GM23338 (cell line): ENCODE data around the gene ITPRID1. TPM values are rescaled to one million over a fixed set of nuclear protein-coding genes. Genes with fewer than 3 reads are reported as not detected.

ENCODE experiments used
- ATAC-seq: fragments of 200-7000 bp; cut with Tn5 transposase; 3 replicates; pipeline ENCODE4 v1.9.1; 2020
- DNase-seq: peaks from one replicate; pipeline ENCODE4 v3.0.0-alpha.2; 2015; ENCODE audit warnings: low spot score
- H2AFZ ChIP-seq: fragments of 200-600 bp; sonication (generic); 2 replicates; pipeline ENCODE4 v1.8.0; 2016; ENCODE audit warnings: antibody characterized with exemption, mild to moderate bottlenecking, moderate library complexity
- H3F3A ChIP-seq: fragments of 200-600 bp; sonication (generic); replicated peaks from 2 replicates; pipeline ENCODE4 v1.8.0; 2017; ENCODE audit warnings: antibody characterized with exemption, mixed run types, low read depth
- H3K27ac ChIP-seq: fragments of 200-600 bp; sonication (generic); 2 replicates; pipeline ENCODE4 v1.6.1; 2016; ENCODE audit warnings: low read depth
- H3K27me3 ChIP-seq: fragments of 200-600 bp; sonication (generic); 2 replicates; pipeline ENCODE4 v1.8.0; 2016; ENCODE audit warnings: mild to moderate bottlenecking, mixed run types, moderate library complexity; ENCODE audit not compliant: insufficient read depth
- H3K36me3 ChIP-seq: fragments of 200-600 bp; sonication (generic); 2 replicates; pipeline ENCODE4 v1.8.0; 2016; ENCODE audit warnings: mild to moderate bottlenecking; ENCODE audit not compliant: insufficient read depth
- H3K4me1 ChIP-seq: fragments of 200-600 bp; sonication (generic); 2 replicates; pipeline ENCODE4 v1.8.0; 2016; ENCODE audit warnings: mild to moderate bottlenecking, moderate library complexity; ENCODE audit not compliant: insufficient read depth
- H3K4me2 ChIP-seq: fragments of 200-600 bp; sonication (generic); 2 replicates; pipeline ENCODE4 v1.7.1; 2017; ENCODE audit warnings: mixed run types
- H3K4me3 ChIP-seq: fragments of 200-600 bp; sonication (generic); 2 replicates; pipeline ENCODE4 v1.6.1; 2016; ENCODE audit warnings: mixed run types
- H3K79me2 ChIP-seq: fragments of 200-600 bp; sonication (generic); replicated peaks from 2 replicates; pipeline ENCODE4 v1.8.0; 2017; ENCODE audit warnings: mild to moderate bottlenecking; ENCODE audit not compliant: insufficient read depth
- H3K9me2 ChIP-seq: fragments of 200-600 bp; sonication (generic); 2 replicates; pipeline ENCODE4 v1.8.0; 2017; ENCODE audit not compliant: insufficient read depth
- H4K20me1 ChIP-seq: fragments of 200-600 bp; sonication (generic); replicated peaks from 2 replicates; pipeline ENCODE4 v1.8.0; 2017; ENCODE audit warnings: mild to moderate bottlenecking; ENCODE audit not compliant: insufficient read depth
- H3K27ac Mint-ChIP-seq: 2 replicates; pipeline ENCODE4 v1.8.0; 2020; ENCODE audit warnings: inconsistent platforms, mild to moderate bottlenecking, moderate library complexity, mixed read lengths
- H3K27me3 Mint-ChIP-seq: 3 replicates; pipeline ENCODE4 v1.8.0; 2022; ENCODE audit warnings: low read depth, mild to moderate bottlenecking, moderate library complexity, mixed read lengths, inconsistent platforms; ENCODE audit not compliant: insufficient read depth, poor library complexity
- H3K36me3 Mint-ChIP-seq: 3 replicates; pipeline ENCODE4 v1.8.0; 2021; ENCODE audit warnings: low read depth, mild to moderate bottlenecking, inconsistent platforms, moderate library complexity, mixed read lengths
- H3K4me1 Mint-ChIP-seq: 3 replicates; pipeline ENCODE4 v1.8.0; 2020; ENCODE audit warnings: mild to moderate bottlenecking, inconsistent platforms, mixed read lengths
- H3K4me3 Mint-ChIP-seq: 3 replicates; pipeline ENCODE4 v1.8.0; 2021; ENCODE audit warnings: moderate library complexity, mild to moderate bottlenecking, inconsistent platforms, mixed read lengths
- H3K9me3 Mint-ChIP-seq: 3 replicates; pipeline ENCODE4 v1.8.0; 2020; ENCODE audit warnings: moderate library complexity, mild to moderate bottlenecking, inconsistent platforms, mixed read lengths
- EZH2 ChIP-seq: fragments of 200-600 bp; sonication (generic); IDR thresholded peaks from one replicate; pipeline ENCODE4 v1.8.0; 2017; ENCODE audit warnings: antibody characterized with exemption, mild to moderate bottlenecking, low read depth; ENCODE audit not compliant: unreplicated experiment
- EZH2phosphoT487 ChIP-seq: fragments of 200-600 bp; sonication (generic); IDR thresholded peaks from one replicate; pipeline ENCODE4 v1.8.1; 2018; ENCODE audit warnings: antibody characterized with exemption; ENCODE audit not compliant: unreplicated experiment
- NANOG ChIP-seq: IDR thresholded peaks from 2 replicates; pipeline ENCODE4 v1.6.1; 2016; ENCODE audit warnings: antibody characterized with exemption, borderline replicate concordance
- POLR2AphosphoS5 ChIP-seq: IDR thresholded peaks from 2 replicates; pipeline ENCODE4 v1.6.1; 2016; ENCODE audit warnings: antibody characterized with exemption, low read depth
- REST ChIP-seq: IDR thresholded peaks from one replicate; pipeline ENCODE4 v1.6.1; 2018; ENCODE audit warnings: antibody characterized with exemption; ENCODE audit not compliant: unreplicated experiment
- ZNF114 ChIP-seq: fragments of 250-450 bp; sonication (Bioruptor Pico); IDR thresholded peaks from 2 replicates; pipeline ENCODE4 v1.5.0; 2020; ENCODE audit warnings: mild to moderate bottlenecking, moderate library complexity
- polyA plus RNA-seq: library from polyadenylated mRNA; unstranded; fragments of >200 nt; fragmentation: Nextera tagmentation; extraction: Ambion mirVana; gene quantifications from 2 replicates; pipeline ENCODE4 v1.2.1, GENCODE V29; 2016
- total RNA-seq: library from RNA; depleted of rRNA; stranded (reverse); fragments of >200 nt; shearing (Covaris generic); gene quantifications from 2 replicates; pipeline ENCODE4 v1.2.3, GENCODE V29; 2014
- TF ChIP-seq, protein P1 (sequence below), 2 experiments: fragments of 200-600 bp in 1 of 2; sonication (generic) in 1 of 2; conservative IDR thresholded peaks; 2 replicates each; pipeline versions ENCODE4 v1.5.1 to v1.6.1; 2016 to 2017; ENCODE audit warnings: antibody characterized with exemption in 2 of 2, low read depth in 2 of 2, mild to moderate bottlenecking in 2 of 2, moderate library complexity in 1 of 2
- TF ChIP-seq, protein P2 (sequence below): IDR thresholded peaks from 2 replicates; pipeline ENCODE4 v1.6.1; 2016; ENCODE audit warnings: antibody characterized with exemption
- TF ChIP-seq, protein P3 (sequence below): fragments of 250-450 bp; sonication (Bioruptor Pico); IDR thresholded peaks from 2 replicates; pipeline ENCODE4 v1.5.0; 2020; ENCODE audit warnings: mild to moderate bottlenecking, moderate library complexity

The ITPRID1 gene
- total and polyA plus RNA-seq, 2 experiments from 2014 or later: 0.05 to 0.45 TPM

DNA sequence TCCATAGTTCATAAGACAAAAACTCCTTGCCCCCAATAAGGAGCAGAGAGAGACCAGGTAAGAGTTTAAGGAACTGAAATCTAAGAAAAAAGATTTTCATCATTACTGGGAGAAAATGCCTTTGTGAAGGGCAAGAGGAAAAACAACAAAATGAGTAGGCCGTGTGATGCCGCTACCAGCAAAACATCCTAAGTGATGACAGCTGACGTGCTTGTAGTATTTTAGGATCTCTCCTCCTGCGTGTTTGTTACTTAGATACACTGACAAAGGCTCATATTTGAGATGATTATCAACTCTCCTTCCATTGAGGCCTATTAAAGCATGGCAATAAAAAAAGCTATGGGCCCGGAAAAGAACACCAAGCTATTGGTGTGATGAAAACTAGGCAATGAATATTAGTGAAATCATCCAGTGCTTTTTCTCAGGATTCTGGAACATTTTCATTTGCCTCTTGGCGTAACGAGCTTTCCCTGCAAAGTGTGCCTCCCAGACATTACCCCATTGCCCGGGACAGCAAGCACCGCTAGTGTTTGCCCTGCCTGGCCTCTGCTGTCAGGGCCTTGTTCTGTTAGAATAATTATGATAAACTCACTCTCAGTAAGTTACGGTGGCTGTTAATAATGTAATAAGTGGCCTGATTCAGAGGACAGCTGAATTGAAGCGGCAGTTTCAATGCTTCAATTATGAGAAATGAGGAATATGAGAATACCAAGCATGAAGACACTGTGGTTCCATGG, 36.8 kb upstream of the ITPRID1 start:
- ATAC-seq: no peak
- H3K4me1 ChIP-seq: peaks cover 28% of the 10 kb centered on the region
- no peaks in the 10 kb centered on the region for H3K79me2 ChIP-seq
- peak overlapping the region; percentile 34; the same call in 1 of the 2 replicates for H3K4me2 ChIP-seq
- Mint-ChIP-seq H3K36me3 (0 out of 3 replicates have a peak, but pooled peaks cover 3% of the 10 kb centered on the region), H3K4me1 (peaks cover 33% of the 10 kb centered on the region), H3K9me3 (no peaks in the 10 kb centered on the region), H3K4me3 (no peak overlapping the region), H3K27me3 (peaks cover 2% of the 10 kb centered on the region), H3K27ac (no peak overlapping the region)
- H4K20me1 ChIP-seq: no peaks in the 10 kb centered on the region
- DNase-seq: no peak
- no peaks in the 10 kb centered on the region for H3K27me3 ChIP-seq
- peaks cover 21% of the 10 kb centered on the region for H3K9me2 ChIP-seq
- no peak overlapping the region for H3K4me3 ChIP-seq
- no peaks in the 10 kb centered on the region for H3K36me3 ChIP-seq
- H3K27ac ChIP-seq: no peak overlapping the region
- H3F3A ChIP-seq: no peaks in the 10 kb centered on the region
- H2AFZ ChIP-seq: no peak overlapping the region; the same call in 1 of the 2 replicates
- TF ChIP-seq, protein P1, sequence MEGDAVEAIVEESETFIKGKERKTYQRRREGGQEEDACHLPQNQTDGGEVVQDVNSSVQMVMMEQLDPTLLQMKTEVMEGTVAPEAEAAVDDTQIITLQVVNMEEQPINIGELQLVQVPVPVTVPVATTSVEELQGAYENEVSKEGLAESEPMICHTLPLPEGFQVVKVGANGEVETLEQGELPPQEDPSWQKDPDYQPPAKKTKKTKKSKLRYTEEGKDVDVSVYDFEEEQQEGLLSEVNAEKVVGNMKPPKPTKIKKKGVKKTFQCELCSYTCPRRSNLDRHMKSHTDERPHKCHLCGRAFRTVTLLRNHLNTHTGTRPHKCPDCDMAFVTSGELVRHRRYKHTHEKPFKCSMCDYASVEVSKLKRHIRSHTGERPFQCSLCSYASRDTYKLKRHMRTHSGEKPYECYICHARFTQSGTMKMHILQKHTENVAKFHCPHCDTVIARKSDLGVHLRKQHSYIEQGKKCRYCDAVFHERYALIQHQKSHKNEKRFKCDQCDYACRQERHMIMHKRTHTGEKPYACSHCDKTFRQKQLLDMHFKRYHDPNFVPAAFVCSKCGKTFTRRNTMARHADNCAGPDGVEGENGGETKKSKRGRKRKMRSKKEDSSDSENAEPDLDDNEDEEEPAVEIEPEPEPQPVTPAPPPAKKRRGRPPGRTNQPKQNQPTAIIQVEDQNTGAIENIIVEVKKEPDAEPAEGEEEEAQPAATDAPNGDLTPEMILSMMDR (conservative IDR thresholded peaks at IDR 0.05; ENCODE audit: low read depth in 2 of 2): no peak
- TF ChIP-seq EZH2: no peak
- no peak for TF ChIP-seq EZH2phosphoT487
- TF ChIP-seq, protein P2, sequence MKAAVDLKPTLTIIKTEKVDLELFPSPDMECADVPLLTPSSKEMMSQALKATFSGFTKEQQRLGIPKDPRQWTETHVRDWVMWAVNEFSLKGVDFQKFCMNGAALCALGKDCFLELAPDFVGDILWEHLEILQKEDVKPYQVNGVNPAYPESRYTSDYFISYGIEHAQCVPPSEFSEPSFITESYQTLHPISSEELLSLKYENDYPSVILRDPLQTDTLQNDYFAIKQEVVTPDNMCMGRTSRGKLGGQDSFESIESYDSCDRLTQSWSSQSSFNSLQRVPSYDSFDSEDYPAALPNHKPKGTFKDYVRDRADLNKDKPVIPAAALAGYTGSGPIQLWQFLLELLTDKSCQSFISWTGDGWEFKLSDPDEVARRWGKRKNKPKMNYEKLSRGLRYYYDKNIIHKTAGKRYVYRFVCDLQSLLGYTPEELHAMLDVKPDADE: no peak
- TF ChIP-seq NANOG: no peak
- no peak for TF ChIP-seq POLR2AphosphoS5
- TF ChIP-seq ZNF114 (CRISPR knock-in tag): no peak
- TF ChIP-seq REST: no peak
- TF ChIP-seq, protein P3, sequence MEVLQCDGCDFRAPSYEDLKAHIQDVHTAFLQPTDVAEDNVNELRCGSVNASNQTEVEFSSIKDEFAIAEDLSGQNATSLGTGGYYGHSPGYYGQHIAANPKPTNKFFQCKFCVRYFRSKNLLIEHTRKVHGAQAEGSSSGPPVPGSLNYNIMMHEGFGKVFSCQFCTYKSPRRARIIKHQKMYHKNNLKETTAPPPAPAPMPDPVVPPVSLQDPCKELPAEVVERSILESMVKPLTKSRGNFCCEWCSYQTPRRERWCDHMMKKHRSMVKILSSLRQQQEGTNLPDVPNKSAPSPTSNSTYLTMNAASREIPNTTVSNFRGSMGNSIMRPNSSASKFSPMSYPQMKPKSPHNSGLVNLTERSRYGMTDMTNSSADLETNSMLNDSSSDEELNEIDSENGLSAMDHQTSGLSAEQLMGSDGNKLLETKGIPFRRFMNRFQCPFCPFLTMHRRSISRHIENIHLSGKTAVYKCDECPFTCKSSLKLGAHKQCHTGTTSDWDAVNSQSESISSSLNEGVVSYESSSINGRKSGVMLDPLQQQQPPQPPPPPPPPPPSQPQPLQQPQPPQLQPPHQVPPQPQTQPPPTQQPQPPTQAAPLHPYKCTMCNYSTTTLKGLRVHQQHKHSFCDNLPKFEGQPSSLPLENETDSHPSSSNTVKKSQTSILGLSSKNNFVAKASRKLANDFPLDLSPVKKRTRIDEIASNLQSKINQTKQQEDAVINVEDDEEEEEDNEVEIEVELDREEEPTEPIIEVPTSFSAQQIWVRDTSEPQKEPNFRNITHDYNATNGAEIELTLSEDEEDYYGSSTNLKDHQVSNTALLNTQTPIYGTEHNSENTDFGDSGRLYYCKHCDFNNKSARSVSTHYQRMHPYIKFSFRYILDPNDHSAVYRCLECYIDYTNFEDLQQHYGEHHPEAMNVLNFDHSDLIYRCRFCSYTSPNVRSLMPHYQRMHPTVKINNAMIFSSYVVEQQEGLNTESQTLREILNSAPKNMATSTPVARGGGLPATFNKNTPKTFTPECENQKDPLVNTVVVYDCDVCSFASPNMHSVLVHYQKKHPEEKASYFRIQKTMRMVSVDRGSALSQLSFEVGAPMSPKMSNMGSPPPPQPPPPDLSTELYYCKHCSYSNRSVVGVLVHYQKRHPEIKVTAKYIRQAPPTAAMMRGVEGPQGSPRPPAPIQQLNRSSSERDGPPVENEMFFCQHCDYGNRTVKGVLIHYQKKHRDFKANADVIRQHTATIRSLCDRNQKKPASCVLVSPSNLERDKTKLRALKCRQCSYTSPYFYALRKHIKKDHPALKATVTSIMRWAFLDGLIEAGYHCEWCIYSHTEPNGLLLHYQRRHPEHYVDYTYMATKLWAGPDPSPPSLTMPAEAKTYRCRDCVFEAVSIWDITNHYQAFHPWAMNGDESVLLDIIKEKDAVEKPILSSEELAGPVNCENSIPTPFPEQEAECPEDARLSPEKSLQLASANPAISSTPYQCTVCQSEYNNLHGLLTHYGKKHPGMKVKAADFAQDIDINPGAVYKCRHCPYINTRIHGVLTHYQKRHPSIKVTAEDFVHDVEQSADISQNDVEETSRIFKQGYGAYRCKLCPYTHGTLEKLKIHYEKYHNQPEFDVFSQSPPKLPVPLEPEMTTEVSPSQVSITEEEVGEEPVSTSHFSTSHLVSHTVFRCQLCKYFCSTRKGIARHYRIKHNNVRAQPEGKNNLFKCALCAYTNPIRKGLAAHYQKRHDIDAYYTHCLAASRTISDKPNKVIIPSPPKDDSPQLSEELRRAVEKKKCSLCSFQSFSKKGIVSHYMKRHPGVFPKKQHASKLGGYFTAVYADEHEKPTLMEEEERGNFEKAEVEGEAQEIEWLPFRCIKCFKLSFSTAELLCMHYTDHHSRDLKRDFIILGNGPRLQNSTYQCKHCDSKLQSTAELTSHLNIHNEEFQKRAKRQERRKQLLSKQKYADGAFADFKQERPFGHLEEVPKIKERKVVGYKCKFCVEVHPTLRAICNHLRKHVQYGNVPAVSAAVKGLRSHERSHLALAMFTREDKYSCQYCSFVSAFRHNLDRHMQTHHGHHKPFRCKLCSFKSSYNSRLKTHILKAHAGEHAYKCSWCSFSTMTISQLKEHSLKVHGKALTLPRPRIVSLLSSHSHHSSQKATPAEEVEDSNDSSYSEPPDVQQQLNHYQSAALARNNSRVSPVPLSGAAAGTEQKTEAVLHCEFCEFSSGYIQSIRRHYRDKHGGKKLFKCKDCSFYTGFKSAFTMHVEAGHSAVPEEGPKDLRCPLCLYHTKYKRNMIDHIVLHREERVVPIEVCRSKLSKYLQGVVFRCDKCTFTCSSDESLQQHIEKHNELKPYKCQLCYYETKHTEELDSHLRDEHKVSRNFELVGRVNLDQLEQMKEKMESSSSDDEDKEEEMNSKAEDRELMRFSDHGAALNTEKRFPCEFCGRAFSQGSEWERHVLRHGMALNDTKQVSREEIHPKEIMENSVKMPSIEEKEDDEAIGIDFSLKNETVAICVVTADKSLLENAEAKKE (CRISPR knock-in tag): no peak
